GM19452 (cell line): ENCODE data around the gene CD180.
"Not testable (repeated sequence)": the region's sequence is repeated elsewhere in the genome, so short reads cannot be mapped to it uniquely, and the experiment has no call there.

ENCODE experiments used
- ATAC-seq: cut with Tn5 transposase; IDR thresholded peaks from one replicate; pipeline ENCODE4 v1.9.1; 2021; ENCODE audit not compliant: unreplicated experiment

The CD180 gene

DNA sequence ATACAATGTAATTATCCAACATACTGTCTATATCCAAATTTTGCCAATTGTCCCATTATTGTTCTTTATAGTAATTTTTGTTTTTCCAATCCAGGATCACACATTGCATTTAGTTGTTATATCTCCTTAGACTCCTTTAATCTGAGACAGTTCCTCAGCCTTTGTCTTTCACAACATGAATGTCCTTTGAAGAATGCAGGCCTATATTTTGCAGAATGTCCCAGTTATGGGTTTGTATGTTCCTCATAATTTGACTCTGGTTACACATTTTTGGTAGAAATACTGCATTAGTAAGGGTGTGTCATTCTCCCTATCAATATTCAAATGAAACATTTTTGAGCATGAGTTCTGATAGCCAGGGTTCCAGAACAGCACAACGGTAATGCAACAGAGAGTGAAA lies 6.7 kb downstream of the CD180 start:
- ATAC-seq, result no peak

DNA sequence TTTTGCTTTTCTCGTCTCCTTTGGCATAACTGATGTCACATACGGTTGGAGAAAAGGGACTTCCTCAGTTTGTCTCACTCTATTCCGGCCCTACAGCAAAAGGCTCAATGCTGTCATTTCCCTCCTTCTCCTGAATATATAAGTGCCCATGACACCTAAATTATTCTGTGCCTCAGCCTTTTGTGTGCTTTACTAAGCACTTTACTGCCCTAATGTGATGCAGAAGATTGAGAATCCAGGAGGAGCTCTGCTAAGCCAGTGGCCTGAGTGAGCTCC lies 7.6 kb downstream of the CD180 start:
- no peak for ATAC-seq

DNA sequence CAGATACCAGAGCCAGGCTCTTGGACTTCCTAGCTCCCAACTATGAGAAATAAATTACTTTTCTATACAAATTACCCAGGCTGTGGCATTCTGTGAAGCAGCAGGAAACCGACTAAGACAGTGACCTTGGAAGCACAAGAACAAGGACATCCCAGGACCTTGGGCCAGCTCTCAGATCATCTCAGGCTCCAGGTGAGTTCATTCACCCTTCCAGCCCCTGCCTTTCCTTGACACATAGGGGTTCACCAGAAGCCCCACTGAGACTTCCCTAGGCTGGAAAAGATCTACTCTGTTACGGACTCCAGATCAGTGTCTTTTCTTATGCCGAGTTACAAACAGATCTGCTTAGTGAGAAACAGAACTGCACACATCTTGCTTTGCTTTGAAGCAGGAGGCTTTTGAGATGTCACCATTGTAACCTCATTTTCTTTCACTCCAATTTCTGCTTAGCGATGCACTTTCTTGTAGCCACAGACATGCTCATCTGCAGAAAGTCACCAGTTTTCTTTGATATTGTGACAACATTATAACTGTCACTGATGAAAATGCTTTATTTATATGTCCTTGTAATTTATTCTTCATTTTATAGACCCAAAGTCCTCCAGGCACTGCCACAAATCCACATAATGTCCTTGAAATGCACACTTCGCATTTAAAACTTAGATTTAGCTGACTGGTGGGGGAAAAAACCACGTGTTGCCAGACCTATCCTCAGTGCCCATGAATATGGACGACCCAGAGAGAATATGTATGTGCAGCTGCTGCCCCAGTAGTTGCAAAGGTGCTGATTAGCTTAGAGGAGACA lies 8.1 kb downstream of the CD180 start:
- no peak for ATAC-seq

DNA sequence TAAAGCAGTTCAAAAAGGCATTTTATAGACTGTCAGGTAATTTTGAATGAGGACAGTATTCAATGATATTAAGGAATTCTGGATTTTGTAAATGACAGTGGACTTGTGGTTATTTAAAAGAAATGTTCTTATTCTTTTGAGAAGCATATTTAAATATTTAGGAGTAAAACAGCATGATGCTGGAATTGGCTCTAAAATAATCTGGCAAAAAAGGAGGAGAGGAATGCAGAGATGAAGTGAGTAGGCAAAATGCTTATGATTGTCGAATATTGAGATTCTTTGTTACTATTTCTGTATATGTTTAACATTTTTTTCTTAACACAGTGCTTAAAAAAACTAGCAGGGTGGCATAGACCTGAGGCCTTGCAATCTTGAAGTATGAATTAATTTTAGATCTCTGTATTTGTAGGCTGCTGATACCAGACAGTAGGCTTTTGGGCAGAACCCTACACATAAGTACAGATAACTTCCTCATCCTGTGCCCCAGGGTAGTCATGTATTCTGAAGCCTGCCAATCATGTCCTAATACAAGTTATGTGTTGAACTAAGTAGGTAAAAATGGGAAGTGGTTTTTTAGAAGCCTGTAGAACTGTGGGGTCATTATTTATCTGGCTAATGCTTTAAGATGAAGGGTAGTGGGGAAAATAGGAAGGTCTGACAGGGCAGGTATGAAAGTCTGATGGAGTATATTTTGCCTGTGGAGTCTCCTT lies 9.4 kb downstream of the CD180 start:
- ATAC-seq, result no peak

DNA sequence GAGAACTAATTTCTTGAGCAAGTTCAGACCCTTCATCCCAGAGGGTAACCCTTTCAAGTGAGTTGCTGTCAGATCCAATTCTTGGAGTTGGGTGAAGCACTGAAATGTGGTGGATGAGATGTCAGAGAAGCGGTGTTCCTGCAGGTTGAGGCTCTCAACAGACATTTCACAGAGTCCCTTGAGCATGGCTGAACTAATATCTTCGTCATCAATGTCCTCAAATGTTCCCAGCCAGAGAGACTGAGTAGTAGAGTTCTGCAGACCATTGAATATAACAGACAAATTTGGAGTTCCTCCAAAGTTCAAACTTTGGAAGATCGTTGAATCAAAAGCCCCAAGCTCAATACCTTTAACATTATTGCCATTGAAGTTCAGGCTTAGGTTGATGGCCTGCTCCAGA lies 12.7 kb downstream of the CD180 start:
- ATAC-seq, result no peak

DNA sequence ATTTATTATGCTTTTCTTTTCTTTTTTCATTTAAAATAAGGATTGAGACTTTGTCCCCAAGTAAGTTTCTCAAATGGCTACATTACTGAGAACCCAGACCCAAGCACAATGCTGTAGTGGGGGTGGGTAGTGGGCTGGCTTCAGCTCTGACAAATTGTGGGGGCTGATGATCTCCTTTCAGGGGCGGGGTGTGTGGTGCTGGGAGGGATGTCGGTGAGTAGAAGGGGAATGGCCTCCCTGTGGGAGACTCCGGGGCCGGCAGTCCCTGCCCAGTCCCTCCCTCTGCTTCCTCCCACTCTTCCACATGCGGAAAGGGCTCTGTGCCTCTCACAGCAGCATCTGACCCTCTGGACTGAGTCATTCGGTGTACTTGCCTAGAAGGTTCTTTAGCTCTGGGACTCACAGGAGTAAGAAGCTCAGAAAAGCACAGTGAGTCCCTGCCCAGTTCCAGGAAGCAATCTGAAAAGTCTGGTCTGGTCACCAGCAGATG lies 14.3 kb downstream of the CD180 start:
- ATAC-seq, result no peak

DNA sequence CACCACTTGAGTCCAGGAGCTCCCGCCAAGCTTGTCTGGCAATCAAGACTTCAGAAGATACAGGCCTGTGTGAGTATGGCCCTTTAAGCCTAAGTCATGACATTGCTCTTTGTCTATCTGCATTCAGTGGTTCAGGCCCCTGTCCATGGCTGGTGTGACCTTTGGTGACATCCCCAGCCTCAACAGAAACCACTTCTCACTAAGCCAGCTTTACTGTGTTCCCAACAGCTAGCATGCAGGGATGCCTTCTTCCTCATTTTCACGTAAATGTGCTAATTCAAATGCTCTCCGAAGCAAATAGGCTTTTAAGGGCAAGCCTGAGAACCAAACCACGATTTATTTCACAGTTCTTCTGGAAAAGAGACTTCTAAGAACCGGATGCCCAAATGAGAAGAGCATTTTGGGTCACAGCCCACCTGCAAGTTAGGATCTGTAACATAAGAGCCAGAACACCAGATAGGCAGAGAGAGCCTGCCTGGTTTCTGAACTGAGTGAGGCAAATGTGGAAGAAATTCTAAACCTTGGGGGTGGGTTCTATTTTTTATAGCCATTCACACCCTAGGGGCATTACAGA lies 14.9 kb downstream of the CD180 start:
- ATAC-seq, result no peak

DNA sequence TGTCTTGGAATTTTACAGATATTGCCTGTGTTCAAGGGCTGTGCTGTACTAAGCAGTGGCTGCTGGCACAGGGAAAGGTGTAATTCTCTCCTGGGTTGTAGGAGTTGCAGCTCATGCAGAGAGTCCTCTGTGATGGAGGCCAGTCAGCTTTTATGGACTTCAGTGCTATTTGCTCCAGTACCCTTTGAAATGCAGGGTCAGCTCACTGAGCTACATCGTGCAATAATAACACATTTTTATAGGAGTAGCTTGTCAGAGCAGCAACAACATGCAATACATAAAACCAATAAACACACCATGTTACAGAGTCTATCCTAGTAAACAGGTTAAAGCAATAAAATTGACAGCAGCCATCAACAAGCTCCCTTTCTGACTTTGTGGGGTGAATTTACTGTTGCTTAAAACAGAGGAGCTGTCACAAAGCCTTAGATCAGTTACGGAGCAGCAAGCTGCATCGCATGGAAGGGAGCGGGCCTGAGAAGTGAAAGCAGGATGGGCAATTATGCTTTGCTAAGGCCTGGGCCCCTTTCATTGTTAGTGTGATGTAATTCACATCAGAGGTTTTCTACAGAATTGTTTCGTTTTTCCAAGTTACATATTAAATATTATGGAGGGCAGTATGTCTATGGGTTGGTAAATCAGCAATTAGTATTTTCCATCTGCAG lies 16.8 kb downstream of the CD180 start:
- no peak for ATAC-seq

DNA sequence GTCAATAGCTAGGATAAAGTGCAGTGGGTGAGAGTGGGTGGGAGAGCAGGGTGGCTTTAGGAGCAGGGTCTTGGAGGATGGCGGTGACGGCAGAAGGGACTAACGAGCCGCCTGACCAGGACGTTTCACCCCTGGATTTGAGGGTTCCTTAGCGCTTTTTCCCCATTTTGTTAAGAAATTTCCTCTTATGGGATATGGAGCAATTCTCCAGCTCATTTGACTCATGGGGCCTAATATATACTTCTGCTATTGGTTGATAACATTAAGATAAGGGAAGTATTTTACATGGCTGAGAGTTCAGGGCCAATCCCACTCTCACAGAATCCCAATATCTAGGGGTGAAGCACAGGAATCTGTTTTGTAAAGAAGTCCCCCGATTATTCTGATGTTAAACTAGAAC lies 17.6 kb downstream of the CD180 start:
- ATAC-seq, result no peak

DNA sequence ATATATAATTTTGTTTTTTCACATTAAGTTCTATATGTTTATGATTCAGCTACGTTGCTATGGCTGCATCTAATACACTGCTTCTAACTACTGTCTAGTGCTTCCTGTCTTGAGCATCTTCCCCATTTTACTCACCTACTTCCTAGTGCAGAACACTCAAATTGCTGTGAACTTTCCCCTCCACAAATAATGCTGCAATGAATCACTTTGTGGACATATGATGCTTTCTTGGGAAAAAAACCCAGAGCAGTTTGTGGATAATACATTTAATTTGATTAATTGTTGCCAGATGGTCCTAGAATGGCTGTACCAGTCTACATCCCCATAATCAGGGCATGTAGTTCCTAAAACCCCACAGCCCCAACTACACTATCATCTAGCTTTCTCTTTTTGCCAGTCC lies 18.5 kb downstream of the CD180 start:
- no peak for ATAC-seq

DNA sequence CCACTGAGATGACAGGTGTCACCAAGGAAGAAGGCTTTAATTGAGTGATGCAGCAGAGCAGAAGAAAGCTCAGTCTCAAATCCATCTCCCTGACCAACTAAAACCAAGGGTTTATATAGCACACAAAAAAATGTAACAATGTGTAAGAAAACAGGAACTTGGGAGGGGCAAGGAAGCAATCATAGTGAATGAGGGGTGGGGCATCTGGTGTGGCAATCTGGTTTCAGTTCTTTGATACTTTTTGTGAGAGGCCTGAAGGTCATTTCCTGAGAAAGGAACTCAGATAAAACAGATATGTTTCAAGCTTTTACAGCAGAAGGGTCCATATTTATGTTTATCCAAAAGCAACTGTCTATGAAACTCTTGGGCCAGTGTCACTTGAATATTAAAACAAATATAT lies 19.7 kb downstream of the CD180 start:
- no peak for ATAC-seq

DNA sequence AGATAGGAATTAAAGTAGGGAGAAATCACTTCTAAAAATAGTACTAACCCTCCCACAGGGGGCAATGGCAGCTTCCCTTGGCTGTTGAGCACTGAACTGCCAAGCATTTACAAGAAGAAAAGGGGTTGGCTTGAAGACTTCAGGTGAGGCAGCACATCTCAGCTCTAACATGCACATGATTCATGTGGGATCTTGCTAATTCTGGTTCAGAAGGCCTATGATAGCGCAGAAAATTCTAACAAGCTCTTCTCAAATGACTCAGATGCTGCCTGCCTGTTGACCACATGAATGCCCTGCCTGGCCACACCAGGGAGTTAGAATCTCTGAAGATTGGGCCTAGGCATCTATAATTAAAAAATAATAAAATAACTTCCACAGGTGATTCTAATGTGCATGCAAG lies 22.6 kb downstream of the CD180 start:
- ATAC-seq, result no peak

DNA sequence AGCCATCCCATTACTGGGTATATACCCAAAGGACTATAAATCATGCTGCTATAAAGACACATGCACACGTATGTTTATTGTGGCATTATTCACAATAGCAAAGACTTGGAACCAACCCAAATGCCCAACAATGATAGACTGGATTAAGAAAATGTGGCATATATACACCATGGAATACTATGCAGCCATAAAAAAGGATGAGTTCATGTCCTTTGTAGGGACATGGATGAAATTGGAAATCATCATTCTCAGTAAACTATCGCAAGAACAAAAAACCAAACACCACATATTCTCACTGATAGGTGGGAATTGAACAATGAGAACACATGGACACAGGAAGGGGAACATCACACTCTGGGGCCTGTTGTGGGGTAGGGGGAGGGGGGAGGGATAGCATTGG lies 23.2 kb downstream of the CD180 start:
- not testable (repeated sequence) for ATAC-seq

DNA sequence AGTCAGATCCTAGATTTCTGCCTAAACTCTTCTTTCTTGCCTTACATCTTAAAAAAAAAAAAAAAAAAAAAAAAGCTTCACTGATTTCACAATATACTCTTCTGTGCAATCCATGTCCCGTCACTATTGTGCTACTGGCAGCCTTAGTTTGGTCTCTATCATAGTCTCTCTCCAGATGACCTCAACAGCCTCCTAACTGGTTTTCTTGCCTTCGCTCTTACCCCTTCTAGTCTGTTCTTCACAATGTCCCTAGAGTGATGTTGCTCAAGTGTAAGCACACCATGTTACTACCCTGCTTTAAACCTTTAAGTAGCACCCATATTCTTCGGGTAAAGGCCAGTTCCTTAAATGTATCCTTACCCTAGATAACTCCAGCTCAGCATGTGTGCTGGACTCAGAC lies 25.8 kb downstream of the CD180 start:
- no peak for ATAC-seq

DNA sequence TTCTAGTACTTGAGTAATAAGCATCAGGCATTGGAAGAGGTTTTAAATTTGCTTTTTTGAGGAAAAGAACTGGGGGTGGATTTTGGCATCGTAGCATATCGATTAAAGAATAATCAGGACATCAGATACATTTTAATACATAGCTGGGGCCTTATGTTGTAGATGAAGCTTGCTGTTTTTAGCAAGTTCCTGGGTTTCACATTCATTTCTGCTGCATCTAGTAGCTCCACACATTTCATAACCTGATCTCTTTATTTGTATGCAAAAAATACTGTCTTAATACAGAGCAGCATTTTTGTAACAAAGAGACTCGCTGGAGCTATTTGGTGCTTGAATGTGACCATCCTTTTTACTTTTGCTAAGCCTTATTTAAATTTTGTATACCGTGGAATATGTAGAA lies 28.5 kb downstream of the CD180 start:
- ATAC-seq, result no peak

DNA sequence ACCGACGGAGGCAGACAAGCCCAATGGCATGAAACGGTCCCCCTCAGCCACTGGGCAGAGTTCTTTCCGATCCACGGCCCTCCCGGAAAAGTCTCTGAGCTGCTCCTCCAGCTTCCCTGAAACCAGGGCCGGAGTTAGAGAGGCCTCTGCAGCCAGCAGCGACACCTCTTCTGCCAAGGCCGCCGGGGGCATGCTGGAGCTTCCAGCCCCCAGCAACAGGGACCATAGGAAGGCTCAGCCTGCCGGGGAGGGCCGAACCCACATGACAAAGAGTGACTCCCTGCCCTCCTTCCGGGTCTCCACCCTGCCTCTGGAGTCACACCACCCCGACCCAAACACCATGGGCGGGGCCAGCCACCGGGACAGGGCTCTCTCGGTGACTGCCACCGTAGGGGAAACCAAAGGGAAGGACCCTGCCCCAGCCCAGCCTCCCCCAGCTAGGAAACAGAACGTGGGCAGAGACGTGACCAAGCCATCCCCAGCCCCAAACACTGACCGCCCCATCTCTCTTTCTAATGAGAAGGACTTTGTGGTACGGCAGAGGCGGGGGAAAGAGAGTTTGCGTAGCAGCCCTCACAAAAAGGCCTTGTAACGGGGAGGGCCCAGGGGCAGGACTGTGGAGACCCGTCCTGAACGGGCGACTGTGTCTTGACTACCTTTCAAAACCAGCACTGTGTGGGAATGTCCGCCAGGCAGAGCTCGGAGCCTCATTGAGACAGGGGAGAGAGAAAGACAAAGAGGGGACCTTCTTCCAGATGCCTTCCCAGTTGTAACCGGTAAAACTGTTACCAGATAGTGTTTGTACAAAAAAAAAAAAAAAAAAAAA lies 29.9 kb downstream of the CD180 start:
- peak; percentile 50 for ATAC-seq

DNA sequence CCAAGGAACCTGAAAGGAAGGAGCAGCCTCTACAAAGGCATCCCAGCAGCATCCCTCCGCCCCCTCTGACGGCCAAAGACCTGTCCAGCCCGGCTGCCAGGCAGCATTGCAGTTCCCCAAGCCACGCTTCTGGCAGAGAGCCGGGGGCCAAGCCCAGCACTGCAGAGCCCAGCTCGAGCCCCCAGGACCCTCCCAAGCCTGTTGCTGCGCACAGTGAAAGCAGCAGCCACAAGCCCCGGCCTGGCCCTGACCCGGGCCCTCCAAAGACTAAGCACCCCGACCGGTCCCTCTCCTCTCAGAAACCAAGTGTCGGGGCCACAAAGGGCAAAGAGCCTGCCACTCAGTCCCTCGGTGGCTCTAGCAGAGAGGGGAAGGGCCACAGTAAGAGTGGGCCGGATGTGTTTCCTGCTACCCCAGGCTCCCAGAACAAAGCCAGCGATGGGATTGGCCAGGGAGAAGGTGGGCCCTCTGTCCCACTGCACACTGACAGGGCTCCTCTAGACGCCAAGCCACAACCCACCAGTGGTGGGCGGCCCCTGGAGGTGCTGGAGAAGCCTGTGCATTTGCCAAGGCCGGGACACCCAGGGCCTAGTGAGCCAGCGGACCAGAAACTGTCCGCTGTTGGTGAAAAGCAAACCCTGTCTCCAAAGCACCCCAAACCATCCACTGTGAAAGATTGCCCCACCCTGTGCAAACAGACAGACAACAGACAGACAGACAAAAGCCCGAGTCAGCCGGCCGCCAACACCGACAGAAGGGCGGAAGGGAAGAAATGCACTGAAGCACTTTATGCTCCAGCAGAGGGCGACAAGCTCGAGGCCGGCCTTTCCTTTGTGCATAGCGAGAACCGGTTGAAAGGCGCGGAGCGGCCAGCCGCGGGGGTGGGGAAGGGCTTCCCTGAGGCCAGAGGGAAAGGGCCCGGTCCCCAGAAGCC lies 30.8 kb downstream of the CD180 start:
- peak; percentile 93 for ATAC-seq

DNA sequence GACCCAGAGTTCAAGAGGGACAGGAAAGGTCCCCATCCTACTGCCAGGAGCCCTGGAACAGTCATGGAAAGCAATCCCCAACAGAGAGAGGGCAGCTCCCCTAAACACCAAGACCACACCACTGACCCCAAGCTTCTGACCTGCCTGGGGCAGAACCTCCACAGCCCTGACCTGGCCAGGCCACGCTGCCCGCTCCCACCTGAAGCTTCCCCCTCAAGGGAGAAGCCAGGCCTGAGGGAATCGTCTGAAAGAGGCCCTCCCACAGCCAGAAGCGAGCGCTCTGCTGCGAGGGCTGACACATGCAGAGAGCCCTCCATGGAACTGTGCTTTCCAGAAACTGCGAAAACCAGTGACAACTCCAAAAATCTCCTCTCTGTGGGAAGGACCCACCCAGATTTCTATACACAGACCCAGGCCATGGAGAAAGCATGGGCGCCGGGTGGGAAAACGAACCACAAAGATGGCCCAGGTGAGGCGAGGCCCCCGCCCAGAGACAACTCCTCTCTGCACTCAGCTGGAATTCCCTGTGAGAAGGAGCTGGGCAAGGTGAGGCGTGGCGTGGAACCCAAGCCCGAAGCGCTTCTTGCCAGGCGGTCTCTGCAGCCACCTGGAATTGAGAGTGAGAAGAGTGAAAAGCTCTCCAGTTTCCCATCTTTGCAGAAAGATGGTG lies 31.6 kb downstream of the CD180 start:
- ATAC-seq, result no peak

DNA sequence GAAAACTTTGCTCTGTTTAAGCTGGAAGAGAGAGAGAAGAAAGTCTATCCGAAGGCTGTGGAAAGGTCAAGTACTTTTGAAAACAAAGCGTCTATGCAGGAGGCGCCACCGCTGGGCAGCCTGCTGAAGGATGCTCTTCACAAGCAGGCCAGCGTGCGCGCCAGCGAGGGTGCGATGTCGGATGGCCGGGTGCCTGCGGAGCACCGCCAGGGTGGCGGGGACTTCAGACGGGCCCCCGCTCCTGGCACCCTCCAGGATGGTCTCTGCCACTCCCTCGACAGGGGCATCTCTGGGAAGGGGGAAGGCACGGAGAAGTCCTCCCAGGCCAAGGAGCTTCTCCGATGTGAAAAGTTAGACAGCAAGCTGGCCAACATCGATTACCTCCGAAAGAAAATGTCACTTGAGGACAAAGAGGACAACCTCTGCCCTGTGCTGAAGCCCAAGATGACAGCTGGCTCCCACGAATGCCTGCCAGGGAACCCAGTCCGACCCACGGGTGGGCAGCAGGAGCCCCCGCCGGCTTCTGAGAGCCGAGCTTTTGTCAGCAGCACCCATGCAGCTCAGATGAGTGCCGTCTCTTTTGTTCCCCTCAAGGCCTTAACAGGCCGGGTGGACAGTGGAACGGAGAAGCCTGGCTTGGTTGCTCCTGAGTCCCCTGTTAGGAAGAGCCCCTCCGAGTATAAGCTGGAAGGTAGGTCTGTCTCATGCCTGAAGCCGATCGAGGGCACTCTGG lies 32.6 kb downstream of the CD180 start:
- no peak for ATAC-seq
